Suppressor macrophage treated with lipopolysaccharide for 1 hour (primary cell): Measurements from ENCODE around the gene PLA2G15.

Experiments
- DNase-seq, 3 donors: peaks; one replicate each; pipeline ENCODE4 v3.0.0-alpha.2; 2020 to 2022

PLA2G15 gene

GRCh38 chr16:68255712-68256111 is 10.5 kb downstream of the PLA2G15 start:
- no peak for DNase-seq

GRCh38 chr16:68257251-68257905 is 12.2 kb downstream of the PLA2G15 start:
- peak; percentile 48 to 61 (median 52) for DNase-seq

- peak; percentile 80 to 91 (median 86) for DNase-seq
Measured at GRCh38 chr16:68257906-68258800, 13.0 kb downstream of the PLA2G15 start.

- DNase-seq = peak; percentile 63 to 72 (median 70)
Measured at GRCh38 chr16:68259007-68259825, 14.0 kb downstream of the PLA2G15 start.

GRCh38 chr16:68263559-68264127 is 18.5 kb downstream of the PLA2G15 start:
- no peak for DNase-seq

- peak; percentile 88 to 95 (median 93) for DNase-seq
Measured at GRCh38 chr16:68264128-68265077, 19.2 kb downstream of the PLA2G15 start, which contains the start of gene SLC7A6. Gene SLC7A6 (plus strand): TSS chr16:68264526. CDS start chr16:68274727, 10,201 bp downstream.

GRCh38 chr16:68265078-68265920 is 20.1 kb downstream of the PLA2G15 start:
- DNase-seq = peak; percentile 64 to 76 (median 71)

- no peak for DNase-seq
Measured at GRCh38 chr16:68267612-68268405, 22.6 kb downstream of the PLA2G15 start.

- no peak for DNase-seq
Measured at GRCh38 chr16:68269793-68270192, 24.6 kb downstream of the PLA2G15 start.

GRCh38 chr16:68270353-68270752 is 25.2 kb downstream of the PLA2G15 start:
- DNase-seq = no peak

- no peak for DNase-seq
Measured at GRCh38 chr16:68272507-68273209, 27.5 kb downstream of the PLA2G15 start.

GRCh38 chr16:68273459-68273858 is 28.3 kb downstream of the PLA2G15 start:
- no peak for DNase-seq

GRCh38 chr16:68273896-68274295 is 28.7 kb downstream of the PLA2G15 start:
- no peak for DNase-seq

- no peak for DNase-seq
Measured at GRCh38 chr16:68274441-68274840, 29.3 kb downstream of the PLA2G15 start.

- no peak for DNase-seq
Measured at GRCh38 chr16:68275611-68276191, 30.5 kb downstream of the PLA2G15 start.

GRCh38 chr16:68276223-68276622 is 31.1 kb downstream of the PLA2G15 start:
- no peak for DNase-seq

- DNase-seq = no peak
Measured at GRCh38 chr16:68279726-68280558, 34.8 kb downstream of the PLA2G15 start.
